AG04450 (cell line): ENCODE results near the gene CAPN13. TPM values are rescaled to one million over a fixed set of nuclear protein-coding genes. Genes with fewer than 3 reads are reported as not detected.

ENCODE experiments used
- CTCF ChIA-PET: fragments of 300-600, 350-600 bp; formaldehyde crosslinking; extraction: SDS; loops from one replicate; lab custom pipeline; 2022; ENCODE audit warnings: antibody characterized with exemption, inconsistent platforms; lab: Charles Lee
- POLR2A ChIA-PET: fragments of 350-600 bp; formaldehyde crosslinking; extraction: SDS; loops from one replicate; lab custom pipeline; 2021; ENCODE audit warnings: antibody characterized with exemption, inconsistent platforms; lab: Yijun Ruan, JAX
- DNase-seq: peaks from one replicate; pipeline ENCODE4 v3.0.0-alpha.2; 2011; ENCODE audit warnings: low read depth, low spot score
- H3K27ac ChIP-seq: one replicate; pipeline ENCODE4 v1.5.1; 2012; ENCODE audit warnings: low read depth, low read length, control low read depth
- H3K27me3 ChIP-seq: one replicate; pipeline ENCODE4 v1.6.0; 2012; ENCODE audit warnings: low read length; ENCODE audit not compliant: control insufficient read depth, insufficient read depth
- H3K4me3 ChIP-seq: 2 replicates; pipeline ENCODE4 v1.5.1; 2011; ENCODE audit warnings: mild to moderate bottlenecking, low read depth, low read length, control low read depth
- H3K9me3 ChIP-seq: 2 replicates; pipeline ENCODE4 v1.5.1; 2012; ENCODE audit warnings: low read length; ENCODE audit not compliant: control insufficient read depth, insufficient read depth
- polyA plus RNA-seq: library from polyadenylated mRNA; depleted of rRNA; stranded (reverse); fragments of >200 nt; gene quantifications from 2 replicates; pipeline ENCODE4 v1.2.3, GENCODE V29; 2011
- TF ChIP-seq, protein P1 (sequence below): IDR thresholded peaks from 2 replicates; pipeline ENCODE4 v1.5.1; 2011; ENCODE audit warnings: low read depth, low read length, control low read depth, inconsistent platforms

CAPN13 gene
- polyA plus RNA-seq, 1 experiment = not detected

DNA sequence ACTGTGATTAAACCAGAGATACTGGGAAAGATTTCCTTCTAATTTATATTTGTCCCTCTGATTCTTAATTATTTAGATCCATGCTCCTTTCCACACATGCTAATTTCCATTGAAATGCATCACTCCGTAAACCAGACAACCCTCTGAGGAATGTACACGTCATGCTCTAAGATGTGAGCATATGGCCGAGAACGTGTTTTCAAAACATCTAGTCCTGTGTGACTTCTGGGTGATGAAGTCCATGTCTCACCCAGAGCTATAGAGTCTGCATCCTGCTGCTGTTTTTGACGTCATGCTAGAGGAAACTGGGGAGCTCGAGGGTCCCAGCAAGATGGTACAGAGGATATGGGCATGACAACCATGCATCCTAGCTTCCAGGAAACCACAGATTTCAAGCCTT, 53.6 kb downstream of the CAPN13 start:
- TF ChIP-seq, protein P1, sequence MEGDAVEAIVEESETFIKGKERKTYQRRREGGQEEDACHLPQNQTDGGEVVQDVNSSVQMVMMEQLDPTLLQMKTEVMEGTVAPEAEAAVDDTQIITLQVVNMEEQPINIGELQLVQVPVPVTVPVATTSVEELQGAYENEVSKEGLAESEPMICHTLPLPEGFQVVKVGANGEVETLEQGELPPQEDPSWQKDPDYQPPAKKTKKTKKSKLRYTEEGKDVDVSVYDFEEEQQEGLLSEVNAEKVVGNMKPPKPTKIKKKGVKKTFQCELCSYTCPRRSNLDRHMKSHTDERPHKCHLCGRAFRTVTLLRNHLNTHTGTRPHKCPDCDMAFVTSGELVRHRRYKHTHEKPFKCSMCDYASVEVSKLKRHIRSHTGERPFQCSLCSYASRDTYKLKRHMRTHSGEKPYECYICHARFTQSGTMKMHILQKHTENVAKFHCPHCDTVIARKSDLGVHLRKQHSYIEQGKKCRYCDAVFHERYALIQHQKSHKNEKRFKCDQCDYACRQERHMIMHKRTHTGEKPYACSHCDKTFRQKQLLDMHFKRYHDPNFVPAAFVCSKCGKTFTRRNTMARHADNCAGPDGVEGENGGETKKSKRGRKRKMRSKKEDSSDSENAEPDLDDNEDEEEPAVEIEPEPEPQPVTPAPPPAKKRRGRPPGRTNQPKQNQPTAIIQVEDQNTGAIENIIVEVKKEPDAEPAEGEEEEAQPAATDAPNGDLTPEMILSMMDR = no peak
- Histone ChIP-seq H3K27me3 (peaks cover 6% of the 10 kb centered on the region), H3K9me3 (no peaks in the 10 kb centered on the region), H3K4me3 (no peak overlapping the region), H3K27ac (no peak overlapping the region)
- CTCF ChIA-PET = no interaction called here
- POLR2A ChIA-PET = no interaction called here
- no peak for DNase-seq

DNA sequence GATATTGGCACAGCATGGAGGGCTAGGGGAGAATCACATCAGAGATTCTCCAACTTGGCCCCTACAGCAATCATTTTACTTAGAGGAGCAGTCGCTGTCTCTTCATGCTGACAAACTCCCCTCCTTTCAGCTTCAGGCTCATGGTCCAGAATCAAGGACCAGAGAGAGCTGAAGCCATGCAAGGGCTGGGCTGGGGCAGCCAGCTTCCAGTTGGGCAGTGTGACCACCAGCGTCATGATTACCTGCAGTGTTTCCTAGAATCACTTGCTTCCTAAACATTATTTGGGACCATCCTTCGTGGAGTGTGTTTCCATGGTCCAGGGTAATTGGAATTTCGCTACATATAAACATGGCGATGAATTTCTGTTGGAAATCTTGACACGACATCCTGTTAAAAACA, 54.4 kb downstream of the CAPN13 start:
- Histone ChIP-seq H3K4me3 (no peak overlapping the region), H3K27ac (no peak overlapping the region), H3K9me3 (no peaks in the 10 kb centered on the region), H3K27me3 (peaks cover 6% of the 10 kb centered on the region)
- TF ChIP-seq, protein P1 = no peak
- no peak for DNase-seq
- CTCF ChIA-PET = no interaction called here
- POLR2A ChIA-PET = no interaction called here

DNA sequence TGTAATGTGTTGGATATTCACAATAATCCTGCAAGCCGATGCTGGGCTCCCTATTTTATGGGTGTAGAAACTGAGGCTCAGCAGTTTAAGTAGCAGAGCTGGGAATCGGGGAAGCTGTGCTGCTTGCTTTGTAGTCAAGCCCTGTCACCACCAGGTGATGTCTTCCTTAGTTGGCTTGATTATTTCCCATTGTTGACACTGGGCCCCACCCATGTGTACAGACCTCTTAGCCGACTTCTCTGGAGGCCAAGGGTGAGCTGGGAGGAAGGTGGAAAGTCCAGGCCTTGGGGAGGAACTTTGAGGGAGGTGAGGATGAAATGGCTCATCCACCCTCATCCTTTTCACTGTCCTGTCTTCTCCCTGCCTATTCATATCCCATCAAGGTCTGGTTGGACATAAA, 60.0 kb downstream of the CAPN13 start:
- TF ChIP-seq, protein P1 = no peak
- no peak overlapping the region for H3K4me3 ChIP-seq
- H3K27ac ChIP-seq = no peak overlapping the region
- H3K27me3 ChIP-seq = peaks cover 3% of the 10 kb centered on the region
- DNase-seq = no peak
- POLR2A ChIA-PET = no interaction called here
- CTCF ChIA-PET = no interaction called here
- no peaks in the 10 kb centered on the region for H3K9me3 ChIP-seq

DNA sequence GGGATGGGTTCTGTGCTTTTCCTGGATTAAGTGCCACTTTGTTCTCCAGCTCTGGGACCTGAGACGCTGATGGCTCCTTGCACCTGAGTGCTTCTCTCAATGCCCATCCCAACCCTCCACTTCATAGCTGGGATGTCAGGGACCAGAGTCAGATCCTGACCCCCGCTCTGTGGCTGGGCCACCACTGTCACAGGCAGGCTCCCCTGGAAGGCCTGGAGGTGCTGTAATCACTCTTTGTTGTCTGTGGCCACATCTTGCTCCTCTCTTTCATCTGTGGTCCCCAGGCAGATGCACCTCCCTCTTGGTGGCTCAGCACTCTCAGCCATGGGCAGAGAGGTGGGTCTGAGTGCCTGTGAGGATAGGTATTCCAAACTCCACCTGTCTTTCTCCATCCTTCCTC, 62.4 kb downstream of the CAPN13 start:
- DNase-seq = no peak
- H3K27me3 ChIP-seq = peaks cover 7% of the 10 kb centered on the region
- no peak overlapping the region for H3K27ac ChIP-seq
- POLR2A ChIA-PET = no interaction called here
- H3K4me3 ChIP-seq = no peak overlapping the region
- CTCF ChIA-PET = no interaction called here
- no peaks in the 10 kb centered on the region for H3K9me3 ChIP-seq
- TF ChIP-seq, protein P1 = no peak

DNA sequence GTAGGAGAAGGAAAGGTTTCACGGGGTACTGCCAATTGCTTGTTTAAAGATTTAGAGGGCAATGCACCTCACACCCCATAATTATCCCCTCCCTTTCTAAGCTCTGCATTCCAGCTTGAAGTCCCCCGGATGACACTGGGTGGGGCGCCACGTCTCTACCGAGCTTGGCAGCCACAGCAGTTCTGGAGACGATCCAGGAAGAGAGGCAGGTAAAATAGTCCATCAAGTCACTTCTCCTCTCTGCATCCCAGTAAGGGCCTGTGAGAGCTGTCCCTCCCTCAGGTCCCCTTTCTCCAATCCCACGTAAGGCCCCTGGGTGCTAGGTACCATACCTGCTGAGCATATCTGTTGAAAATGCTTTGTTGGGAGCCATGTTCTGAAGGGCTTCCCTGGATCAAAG, 65.7 kb downstream of the CAPN13 start:
- no peaks in the 10 kb centered on the region for H3K9me3 ChIP-seq
- DNase-seq = no peak
- TF ChIP-seq, protein P1 = no peak
- H3K4me3 ChIP-seq = no peak overlapping the region
- CTCF ChIA-PET = no interaction called here
- peaks cover 16% of the 10 kb centered on the region for H3K27me3 ChIP-seq
- POLR2A ChIA-PET = no interaction called here
- H3K27ac ChIP-seq = no peak overlapping the region
